GM08714 (cell line): ENCODE data around the gene TYMP.
"Not testable (repeated sequence)": the region's sequence is repeated elsewhere in the genome, so short reads cannot be mapped to it uniquely, and the experiment has no call there.

Experiments
- H3K4me3 ChIP-seq: fragments of 200-500 bp; sonication (Bioruptor generic); 2 replicates; pipeline ENCODE4 v1.5.1; 2014; ENCODE audit warnings: mild to moderate bottlenecking, low read length, inconsistent platforms
- ZNF274 ChIP-seq: IDR thresholded peaks from 2 replicates; pipeline ENCODE4 v1.6.1; 2012; ENCODE audit warnings: mild to moderate bottlenecking, low read depth, low read length

Gene TYMP

GRCh38 chr22:50526834-50527801 lies 2.7 kb downstream of the TYMP start:
- peak overlapping the region; percentile 59; the same call in 1 of the 2 replicates for H3K4me3 ChIP-seq
- no peak for TF ChIP-seq ZNF274

- H3K4me3 ChIP-seq, result peak overlapping the region; percentile 59; the same call in 1 of the 2 replicates
- no peak for TF ChIP-seq ZNF274
These were observed 3.5 kb downstream of the TYMP start for GRCh38 chr22:50526108-50526833.

- no peak for TF ChIP-seq ZNF274
- H3K4me3 ChIP-seq, result peak overlapping the region; percentile 59; the same call in 1 of the 2 replicates
These were observed 4.0 kb downstream of the TYMP start for GRCh38 chr22:50525858-50526107.

DNA sequence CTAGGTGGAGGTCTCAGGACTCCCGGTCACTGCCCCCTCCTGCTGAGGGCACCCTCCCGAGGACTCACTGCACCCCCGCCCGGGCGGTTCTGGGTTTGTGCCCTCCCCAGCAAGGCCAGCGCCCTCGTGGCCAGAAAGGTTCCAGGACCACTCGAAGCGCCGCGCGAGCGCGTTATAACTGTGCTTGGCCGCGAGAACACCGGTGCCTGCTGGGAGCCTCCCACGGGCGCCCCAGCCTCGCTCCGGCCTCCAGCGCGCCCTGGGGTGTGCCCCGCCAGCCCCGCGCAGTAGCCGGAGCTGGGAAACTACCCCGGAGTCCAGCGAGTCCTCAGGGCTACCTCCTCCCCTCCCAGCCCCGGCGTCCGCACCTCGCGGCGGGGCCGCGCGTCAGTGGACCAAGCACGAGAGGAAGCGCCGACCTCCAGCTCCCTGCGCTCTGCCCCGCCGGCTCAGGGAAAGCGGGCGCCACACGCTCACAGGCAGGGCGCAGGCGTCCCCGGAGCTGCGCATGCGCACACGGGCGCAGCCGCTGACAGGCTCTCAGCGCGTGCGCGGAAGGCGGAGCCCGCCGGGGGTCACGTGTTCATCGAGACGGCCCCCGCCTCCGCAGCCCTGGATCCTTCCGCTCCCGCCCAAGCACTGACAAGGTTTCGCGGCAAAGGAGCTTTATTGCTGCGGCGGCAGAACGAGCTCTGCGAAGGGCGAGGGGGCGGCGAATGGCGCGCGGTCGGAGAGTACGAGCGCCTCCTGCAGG lies 4.5 kb downstream of the TYMP start, which contains the start of gene SCO2:
TSS of gene SCO2 (minus strand) at position 495 of the 754 bp plus-strand sequence. CDS start 1,187 bp downstream, outside the sequence.
- no peak for TF ChIP-seq ZNF274
- peak within 1 kb of the TSS; percentile 59 for H3K4me3 ChIP-seq

- TF ChIP-seq ZNF274, result no peak
- H3K4me3 ChIP-seq, result peak overlapping the region; percentile 59
These were observed 5.1 kb downstream of the TYMP start for GRCh38 chr22:50524676-50525103.

DNA sequence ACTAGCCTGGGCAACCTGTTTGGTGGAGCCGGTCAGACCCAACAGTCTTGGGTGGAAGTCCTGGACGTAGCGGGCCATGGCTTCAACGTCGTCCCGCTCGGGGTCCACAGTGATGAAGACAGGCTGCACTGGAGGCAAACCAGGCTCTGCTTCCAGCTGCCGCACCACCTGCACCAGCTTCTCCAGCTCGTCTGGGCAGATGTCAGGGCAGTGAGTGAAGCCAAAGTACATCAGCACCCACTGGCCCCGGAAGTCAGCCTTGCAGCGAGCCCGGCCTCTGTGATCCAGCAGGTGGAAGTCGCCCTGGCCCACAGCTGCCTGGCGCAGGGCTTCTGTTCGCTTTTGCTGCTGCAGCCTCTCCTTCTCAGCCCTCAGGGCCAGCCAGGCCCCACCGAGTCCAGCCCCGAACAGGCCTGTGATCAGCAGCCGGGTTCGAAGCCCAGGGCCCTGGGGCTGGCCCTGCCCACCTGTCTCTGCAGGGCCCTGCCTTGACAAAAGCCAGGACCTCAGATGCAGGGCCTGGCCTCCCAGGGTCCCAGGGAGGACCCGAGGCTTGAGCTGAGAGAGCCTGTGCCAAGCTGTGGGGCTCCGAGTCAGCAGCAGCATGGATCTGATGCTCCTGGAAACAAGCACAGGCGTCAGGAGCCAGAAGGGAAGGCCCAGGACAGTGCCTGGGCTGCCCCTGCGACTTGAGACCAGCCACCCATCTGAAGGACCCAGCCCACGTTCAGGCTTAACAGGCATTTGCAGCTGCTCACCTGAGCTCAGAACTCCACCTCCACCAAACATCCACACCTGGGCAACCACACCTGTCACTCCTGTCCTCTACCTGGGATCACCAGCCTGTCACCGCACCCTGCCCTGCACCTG lies 5.8 kb downstream of the TYMP start:
- no peak for TF ChIP-seq ZNF274
- peak overlapping the region; percentile 59 for H3K4me3 ChIP-seq

DNA sequence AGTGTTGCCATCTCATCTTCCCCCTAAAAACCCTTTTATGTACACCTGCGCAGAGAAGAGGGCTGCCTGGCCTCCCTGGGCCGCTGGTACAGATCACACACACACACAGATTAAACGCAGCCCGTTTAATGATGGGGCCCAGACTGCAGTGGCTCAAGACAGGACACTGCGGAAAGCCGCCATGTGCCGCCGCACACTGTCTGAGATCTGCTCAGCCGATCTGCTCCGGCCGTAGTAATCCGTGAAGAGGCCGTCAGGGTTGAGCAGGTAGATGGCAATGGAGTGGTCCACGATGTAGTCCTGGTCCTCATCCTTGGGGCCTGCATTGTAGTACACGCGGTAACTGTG lies 6.4 kb downstream of the TYMP start:
- TF ChIP-seq ZNF274, result no peak
- H3K4me3 ChIP-seq, result no peak overlapping the region

DNA sequence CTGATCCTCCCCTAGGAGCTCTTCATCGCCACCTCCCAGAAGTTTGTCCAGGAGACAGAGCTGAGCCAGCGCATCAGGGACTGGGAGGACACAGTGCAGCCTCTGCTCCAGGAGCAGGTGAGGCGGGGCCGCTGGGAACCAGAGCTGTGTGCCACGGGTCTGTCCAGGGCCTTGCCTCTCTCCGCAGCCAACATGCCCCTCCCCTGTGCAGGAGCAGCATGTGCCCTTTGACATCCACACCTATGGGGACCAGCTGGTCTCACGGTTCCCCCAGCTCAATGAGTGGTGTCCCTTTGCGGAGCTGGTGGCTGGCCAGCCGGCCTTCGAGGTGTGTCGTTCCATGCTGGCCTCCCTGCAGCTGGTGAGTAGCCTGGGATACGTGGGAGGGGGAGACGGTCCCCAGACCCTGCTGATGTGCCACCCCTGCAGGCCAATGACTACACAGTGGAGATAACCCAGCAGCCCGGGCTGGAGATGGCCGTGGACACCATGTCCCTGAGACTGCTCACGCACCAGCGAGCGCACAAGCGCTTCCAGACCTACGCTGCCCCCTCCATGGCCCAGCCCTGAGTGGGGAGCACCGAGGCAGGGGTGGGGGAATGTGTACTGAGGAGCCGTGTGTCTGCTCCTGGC lies 6.9 kb downstream of the TYMP start:
- no peak for TF ChIP-seq ZNF274
- H3K4me3 ChIP-seq, result no peak overlapping the region

DNA sequence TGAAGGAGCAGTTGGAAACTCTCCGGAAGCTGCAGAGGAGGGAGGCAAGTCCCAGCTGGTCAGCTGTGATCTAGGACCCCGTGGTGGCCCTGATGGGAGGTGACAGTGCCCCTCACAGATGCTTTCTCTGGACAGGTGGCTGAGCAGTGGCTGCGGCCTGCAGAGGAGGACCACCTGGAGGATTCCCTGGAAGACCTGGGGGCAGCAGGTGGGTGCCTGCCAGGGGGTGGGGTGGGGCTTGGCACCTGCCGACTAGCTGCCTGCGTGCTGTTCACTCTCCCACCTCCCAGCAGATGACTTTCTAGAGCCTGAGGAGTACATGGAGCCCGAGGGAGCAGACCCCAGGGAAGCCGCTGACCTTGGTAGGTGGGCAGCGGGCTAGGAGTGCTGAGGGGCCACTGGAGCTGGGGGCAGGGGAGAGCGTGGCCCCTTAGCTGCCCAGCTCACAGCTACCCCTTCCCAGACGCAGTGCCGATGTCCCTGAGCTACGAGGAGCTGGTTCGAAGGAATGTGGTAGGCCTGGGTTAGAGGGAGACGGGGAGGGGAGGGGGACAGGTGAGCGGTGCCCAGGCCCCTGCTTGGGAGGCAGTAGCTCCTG lies 7.5 kb downstream of the TYMP start:
- no peak overlapping the region for H3K4me3 ChIP-seq
- no peak for TF ChIP-seq ZNF274

GRCh38 chr22:50521710-50522109 lies 8.1 kb downstream of the TYMP start:
- TF ChIP-seq ZNF274, result no peak
- H3K4me3 ChIP-seq, result no peak overlapping the region

GRCh38 chr22:50520826-50521453 lies 8.9 kb downstream of the TYMP start:
- H3K4me3 ChIP-seq, result no peak overlapping the region
- no peak for TF ChIP-seq ZNF274

DNA sequence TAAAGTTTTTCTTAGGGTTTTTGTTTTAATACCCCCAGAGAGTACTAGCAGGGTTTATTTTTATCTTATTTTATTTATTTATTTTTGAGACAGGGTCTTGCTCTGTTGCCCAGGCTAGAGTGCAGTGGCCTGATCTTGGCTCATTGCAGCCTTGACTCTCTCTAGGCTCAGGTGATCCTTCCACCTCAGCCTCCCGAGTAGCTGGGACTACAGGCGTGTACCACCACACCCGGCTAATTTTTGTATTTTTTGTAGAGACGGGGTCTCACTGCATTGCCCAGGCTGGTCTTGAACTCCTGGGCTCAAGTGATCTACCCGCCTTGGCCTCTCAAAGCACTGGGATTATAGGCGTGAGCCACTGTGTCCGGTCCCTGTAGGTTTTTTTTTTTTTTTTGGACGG lies 9.6 kb downstream of the TYMP start:
- H3K4me3 ChIP-seq, result not testable (repeated sequence)
